HL-60/S4 treated with phorbol 12-myristate 13-acetate at 8.2 ng/mL for 4 days and 3 days (cell line): ENCODE data around the gene MED6.

Experiments
- in situ Hi-C: fragments of 300-500 bp; cut with MboI; formaldehyde crosslinking; loops from 2 replicates; pipeline ENCODE4 v1.15.0; 2022; ENCODE audit warnings: low sequenced_read_pairs

MED6 gene

GRCh38 chr14:70602254-70602653, 1.8 kb upstream of the MED6 start:
- in situ Hi-C loops, result loop anchor here (25.0 kb wide), 1 partner anchor 110 kb away; no protein-coding TSS in a partner anchor

- in situ Hi-C loops, result loop anchor here (25.0 kb wide), 1 partner anchor 111 kb away; no protein-coding TSS in a partner anchor
These were observed 707 bp upstream of the MED6 start for GRCh38 chr14:70601162-70601561.

GRCh38 chr14:70599345-70599744, 1.1 kb downstream of the MED6 start:
- in situ Hi-C loops, result no loop called here

- in situ Hi-C loops, result no loop called here
These were observed 2.7 kb downstream of the MED6 start for GRCh38 chr14:70597731-70598130.

GRCh38 chr14:70595443-70596185, 4.8 kb downstream of the MED6 start:
- in situ Hi-C loops, result no loop called here

- in situ Hi-C loops, result no loop called here
These were observed 6.0 kb downstream of the MED6 start for GRCh38 chr14:70594461-70594860.

- in situ Hi-C loops, result no loop called here
These were observed 15.2 kb downstream of the MED6 start for GRCh38 chr14:70585231-70585630.

GRCh38 chr14:70576891-70577290, 23.6 kb downstream of the MED6 start:
- in situ Hi-C loops, result no loop called here

- in situ Hi-C loops, result no loop called here
These were observed 27.4 kb downstream of the MED6 start for GRCh38 chr14:70573050-70573449.

GRCh38 chr14:70571139-70571538, 29.3 kb downstream of the MED6 start:
- in situ Hi-C loops, result no loop called here

GRCh38 chr14:70567791-70568190, 32.7 kb downstream of the MED6 start:
- in situ Hi-C loops, result no loop called here

GRCh38 chr14:70563869-70564268, 36.6 kb downstream of the MED6 start:
- in situ Hi-C loops, result no loop called here

- in situ Hi-C loops, result no loop called here
These were observed 37.0 kb downstream of the MED6 start for GRCh38 chr14:70563417-70563816.

- in situ Hi-C loops, result no loop called here
These were observed 42.1 kb downstream of the MED6 start for GRCh38 chr14:70558356-70558755.

- in situ Hi-C loops, result no loop called here
These were observed 44.6 kb downstream of the MED6 start for GRCh38 chr14:70555890-70556289.

GRCh38 chr14:70538087-70538486, 62.4 kb downstream of the MED6 start:
- in situ Hi-C loops, result no loop called here

GRCh38 chr14:70536830-70537229, 63.6 kb downstream of the MED6 start:
- in situ Hi-C loops, result no loop called here

- in situ Hi-C loops, result no loop called here
These were observed 65.6 kb downstream of the MED6 start, which contains the start of gene ADAM20 for GRCh38 chr14:70534904-70535303. TSS of gene ADAM20 (minus strand) at chr14:70535004. CDS start at chr14:70524757, 10,247 bp downstream.
